OCI-LY7 (cell line): ENCODE measurements around the gene SPECC1L. TPM values are rescaled to one million over a fixed set of nuclear protein-coding genes. Genes with fewer than 3 reads are reported as not detected.
A peak's percentile ranks its signal among the peaks of the same experiment; 100 is the strongest.

Source experiments
- BruUV-seq: library from RNA; stranded (reverse); fragments of 400-500 nt; replicated peaks from 2 replicates; lab custom pipeline; 2021; lab: Mats Ljungman, UMichigan
- CTCF ChIA-PET: fragments of 300-600 bp; sonication (Branson Sonifier 250); formaldehyde crosslinking; loops from one replicate; lab custom pipeline; 2022; ENCODE audit warnings: antibody characterized with exemption; ENCODE audit not compliant: unreplicated experiment; lab: Charles Lee
- POLR2A ChIA-PET: fragments of 300-600 bp; sonication (Branson Sonifier 250); formaldehyde crosslinking; loops from one replicate; lab custom pipeline; 2022; ENCODE audit warnings: antibody characterized with exemption; lab: Charles Lee
- DNase-seq: peaks from one replicate; pipeline ENCODE4 v3.0.0-alpha.2; 2015; ENCODE audit warnings: low spot score
- H2AFZ ChIP-seq: fragments of 200-600 bp; sonication (generic), shearing (Covaris generic); 2 replicates; pipeline ENCODE4 v1.6.1; 2014; ENCODE audit warnings: mild to moderate bottlenecking, antibody characterized with exemption, low read length, moderate library complexity
- H3K27ac ChIP-seq: fragments of 200-600 bp; sonication (generic); 2 replicates; pipeline ENCODE4 v1.5.1; 2014; ENCODE audit warnings: mixed run types, low read depth, mild to moderate bottlenecking, moderate library complexity, low read length, inconsistent platforms; ENCODE audit not compliant: poor library complexity, severe bottlenecking
- H3K36me3 ChIP-seq: fragments of 200-600 bp; sonication (generic); 2 replicates; pipeline ENCODE4 v1.6.1; 2014; ENCODE audit warnings: mild to moderate bottlenecking, antibody characterized with exemption, low read length, moderate library complexity, mixed read lengths; ENCODE audit not compliant: insufficient read depth
- H3K4me1 ChIP-seq: fragments of 200-600 bp; sonication (generic); 2 replicates; pipeline ENCODE4 v1.5.1; 2014; ENCODE audit warnings: mild to moderate bottlenecking, low read length; ENCODE audit not compliant: insufficient read depth, poor library complexity, severe bottlenecking
- H3K4me2 ChIP-seq: fragments of 200-600 bp; sonication (generic); 2 replicates; pipeline ENCODE4 v1.6.1; 2014; ENCODE audit warnings: mild to moderate bottlenecking, low read length
- H3K4me3 ChIP-seq: fragments of 200-600 bp; sonication (generic); 2 replicates; pipeline ENCODE4 v1.5.1; 2014; ENCODE audit warnings: mild to moderate bottlenecking, low read depth, low read length; ENCODE audit not compliant: poor library complexity, severe bottlenecking
- H3K79me2 ChIP-seq: fragments of 200-600 bp; sonication (generic); 2 replicates; pipeline ENCODE4 v1.6.1; 2016; ENCODE audit warnings: low read depth, mild to moderate bottlenecking, low read length, moderate library complexity, mixed read lengths; ENCODE audit not compliant: insufficient read depth
- H3K9me2 ChIP-seq: fragments of 200-600 bp; sonication (generic); 2 replicates; pipeline ENCODE4 v1.6.1; 2016; ENCODE audit warnings: mild to moderate bottlenecking, low read length, mixed read lengths; ENCODE audit not compliant: insufficient read depth
- H3K9me3 ChIP-seq: fragments of 200-600 bp; sonication (generic); 2 replicates; pipeline ENCODE4 v1.6.1; 2014; ENCODE audit warnings: mild to moderate bottlenecking, mixed run types, low read length, mixed read lengths
- H4K20me1 ChIP-seq: fragments of 200-600 bp; sonication (generic); 2 replicates; pipeline ENCODE4 v1.6.1; 2014; ENCODE audit warnings: mild to moderate bottlenecking, antibody characterized with exemption, low read length, moderate library complexity, mixed read lengths; ENCODE audit not compliant: insufficient read depth
- EZH2phosphoT487 ChIP-seq: fragments of 200-600 bp; sonication (generic); IDR thresholded peaks from 2 replicates; pipeline ENCODE4 v1.6.1; 2018; ENCODE audit warnings: low read depth, borderline replicate concordance, mild to moderate bottlenecking, mixed run types, antibody characterized with exemption, low read length, moderate library complexity, mixed read lengths
- intact Hi-C: fragments of 100-400 bp; cut with micrococcal nuclease; formaldehyde crosslinking; loops from one replicate; pipeline ENCODE4 v1.10.0; 2022; ENCODE audit not compliant: unreplicated experiment
- total RNA-seq, 2 experiments: library from RNA; depleted of rRNA in 1 of 2; stranded (reverse); fragments of >200 nt in 1 of 2; shearing (Covaris generic) in 1 of 2; gene quantifications; 2 replicates each; pipeline ENCODE4 v1.2.3, GENCODE V29; 2014 to 2022
- TF ChIP-seq, protein P1 (sequence below): fragments of 200-600 bp; sonication (generic); conservative IDR thresholded peaks from 2 replicates; pipeline ENCODE4 v1.5.1; 2014; ENCODE audit warnings: mild to moderate bottlenecking, antibody characterized with exemption, low read length, moderate library complexity, mixed read lengths

SPECC1L gene
- total RNA-seq, 2 experiments from 2014 or later: 47.0 to 66.2 TPM

DNA sequence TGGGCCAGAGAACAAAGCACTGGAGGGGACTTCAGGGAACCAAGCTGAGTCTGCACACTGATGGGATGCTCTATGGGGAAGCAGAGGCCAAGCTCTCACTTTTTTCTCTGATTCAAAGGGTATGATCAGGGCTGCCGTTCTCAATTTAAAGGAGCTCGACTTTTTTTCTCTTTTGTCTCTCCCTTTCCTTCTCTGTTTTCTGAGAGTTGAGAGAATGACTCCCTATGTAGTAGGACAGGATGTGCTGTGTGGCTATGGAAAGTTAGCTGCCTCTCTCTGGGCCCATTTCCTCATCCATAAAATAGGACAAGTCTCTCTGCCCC is 164.7 kb downstream of the SPECC1L start:
- peaks cover 54% of the 10 kb centered on the region for H3K79me2 ChIP-seq
- H3K4me1 ChIP-seq: peaks cover 85% of the 10 kb centered on the region
- TF ChIP-seq, protein P1, sequence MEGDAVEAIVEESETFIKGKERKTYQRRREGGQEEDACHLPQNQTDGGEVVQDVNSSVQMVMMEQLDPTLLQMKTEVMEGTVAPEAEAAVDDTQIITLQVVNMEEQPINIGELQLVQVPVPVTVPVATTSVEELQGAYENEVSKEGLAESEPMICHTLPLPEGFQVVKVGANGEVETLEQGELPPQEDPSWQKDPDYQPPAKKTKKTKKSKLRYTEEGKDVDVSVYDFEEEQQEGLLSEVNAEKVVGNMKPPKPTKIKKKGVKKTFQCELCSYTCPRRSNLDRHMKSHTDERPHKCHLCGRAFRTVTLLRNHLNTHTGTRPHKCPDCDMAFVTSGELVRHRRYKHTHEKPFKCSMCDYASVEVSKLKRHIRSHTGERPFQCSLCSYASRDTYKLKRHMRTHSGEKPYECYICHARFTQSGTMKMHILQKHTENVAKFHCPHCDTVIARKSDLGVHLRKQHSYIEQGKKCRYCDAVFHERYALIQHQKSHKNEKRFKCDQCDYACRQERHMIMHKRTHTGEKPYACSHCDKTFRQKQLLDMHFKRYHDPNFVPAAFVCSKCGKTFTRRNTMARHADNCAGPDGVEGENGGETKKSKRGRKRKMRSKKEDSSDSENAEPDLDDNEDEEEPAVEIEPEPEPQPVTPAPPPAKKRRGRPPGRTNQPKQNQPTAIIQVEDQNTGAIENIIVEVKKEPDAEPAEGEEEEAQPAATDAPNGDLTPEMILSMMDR: no peak
- TF ChIP-seq EZH2phosphoT487: no peak
- no peaks in the 10 kb centered on the region for H3K9me3 ChIP-seq
- no peak overlapping the region for H2AFZ ChIP-seq
- intact Hi-C loops: loop anchor here (2.0 kb wide), 1 partner anchor 164 kb away; the partner anchor contains the start of gene SPECC1L
- peak overlapping the region; percentile 97 for H3K4me2 ChIP-seq
- H3K27ac ChIP-seq: peak overlapping the region; percentile 99
- no peaks in the 10 kb centered on the region for H3K9me2 ChIP-seq
- H3K4me3 ChIP-seq: peak overlapping the region; percentile 61
- DNase-seq: peak; percentile 33
- no peaks in the 10 kb centered on the region for H4K20me1 ChIP-seq
- H3K36me3 ChIP-seq: peaks cover 52% of the 10 kb centered on the region; the same call in 1 of the 2 replicates
- ChIA-PET POLR2A (interaction anchor here (0.6 to 2.2 kb wide), 4 partner anchors 9 to 67 kb away, joined by 3 to 10 read pairs (median 4); no protein-coding TSS in a partner anchor), CTCF (interaction anchor here (0.6 to 1.2 kb wide), 6 partner anchors 8 to 87 kb away, joined by 3 to 4 read pairs (median 3); partner anchors contain the start of gene ADORA2A)
- no TSS peak for BruUV-seq

DNA sequence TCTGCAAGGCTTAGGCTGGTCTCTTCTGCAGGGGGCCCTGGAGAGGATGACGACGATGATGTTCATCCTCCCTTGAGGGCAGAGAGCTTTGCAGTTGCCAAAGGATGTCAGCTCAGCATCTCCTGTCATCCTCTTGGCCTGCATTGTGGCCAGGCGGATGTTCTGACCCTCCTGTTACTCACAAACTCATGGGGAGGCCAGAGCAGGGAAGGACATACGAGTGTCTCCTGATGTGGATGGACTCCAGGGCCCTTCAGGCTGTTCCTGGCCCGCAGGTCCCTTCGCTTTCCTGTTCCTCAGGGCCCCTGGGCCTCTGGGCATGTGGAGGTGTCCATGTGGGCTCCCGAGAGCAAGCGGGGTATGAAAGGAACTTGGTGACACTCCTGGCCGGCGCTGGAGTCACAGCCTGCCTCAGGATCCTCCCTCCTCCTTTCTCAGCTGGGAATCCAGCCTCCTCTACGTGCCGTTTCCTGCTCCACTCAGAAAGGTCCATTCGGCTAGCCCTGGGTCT is 165.3 kb downstream of the SPECC1L start:
- H3K9me2 ChIP-seq: no peaks in the 10 kb centered on the region
- H3K4me2 ChIP-seq: peak overlapping the region; percentile 97
- no peaks in the 10 kb centered on the region for H4K20me1 ChIP-seq
- no TSS peak for BruUV-seq
- ChIA-PET CTCF (interaction anchor here (0.6 to 1.2 kb wide), 5 partner anchors 8 to 81 kb away, joined by 3 read pairs; partner anchors contain the start of gene ADORA2A), POLR2A (interaction anchor here (0.7 to 2.2 kb wide), 4 partner anchors 8 to 67 kb away, joined by 3 to 10 read pairs (median 6); partner anchors contain the start of gene ADORA2A)
- H3K79me2 ChIP-seq: peaks cover 48% of the 10 kb centered on the region; the same call in 1 of the 2 replicates
- no peak overlapping the region for H2AFZ ChIP-seq
- peak; percentile 24 for DNase-seq
- H3K36me3 ChIP-seq: peaks cover 59% of the 10 kb centered on the region; the same call in 1 of the 2 replicates
- peak overlapping the region; percentile 61 for H3K4me3 ChIP-seq
- intact Hi-C loops: loop anchor here (2.0 kb wide), 1 partner anchor 165 kb away; the partner anchor contains the start of gene SPECC1L
- H3K4me1 ChIP-seq: peaks cover 78% of the 10 kb centered on the region
- TF ChIP-seq, protein P1: no peak
- no peak for TF ChIP-seq EZH2phosphoT487
- H3K9me3 ChIP-seq: no peaks in the 10 kb centered on the region
- peak overlapping the region; percentile 99 for H3K27ac ChIP-seq

DNA sequence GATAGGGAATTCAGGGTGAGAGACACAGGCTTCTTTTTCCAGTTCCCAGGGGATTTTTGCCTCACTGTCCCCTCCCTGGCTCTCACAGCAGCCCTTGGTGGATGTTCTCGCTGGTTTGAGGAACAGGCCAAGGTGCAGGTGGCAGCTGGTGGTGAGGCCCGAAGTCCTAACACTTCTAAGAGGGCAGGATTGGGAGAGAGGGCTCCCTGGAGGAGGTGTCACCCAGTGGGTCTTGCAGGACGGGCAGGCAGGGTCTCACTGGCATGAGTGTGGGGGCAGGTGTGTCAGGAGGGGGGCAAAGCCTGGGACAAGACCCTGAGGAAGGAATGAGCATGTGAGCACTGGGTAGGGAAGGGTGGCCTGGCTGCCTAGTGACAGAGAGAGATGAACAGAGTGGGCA is 165.9 kb downstream of the SPECC1L start:
- Histone ChIP-seq H3K36me3 (peaks cover 65% of the 10 kb centered on the region), H3K4me2 (peak overlapping the region; percentile 97), H3K9me2 (no peaks in the 10 kb centered on the region), H3K27ac (peak overlapping the region; percentile 99), H3K79me2 (peaks cover 41% of the 10 kb centered on the region; the same call in 1 of the 2 replicates), H3K4me3 (no peak overlapping the region), H4K20me1 (no peaks in the 10 kb centered on the region), H3K4me1 (peaks cover 72% of the 10 kb centered on the region), H3K9me3 (no peaks in the 10 kb centered on the region), H2AFZ (no peak overlapping the region)
- DNase-seq: peak; percentile 25
- ChIA-PET CTCF (interaction anchor here (0.6 kb wide), 1 partner anchor 44 kb away, joined by 3 read pairs; no protein-coding TSS in a partner anchor), POLR2A (interaction anchor here (0.7 to 2.2 kb wide), 2 partner anchors 47 to 66 kb away, joined by 3 to 10 read pairs; no protein-coding TSS in a partner anchor)
- TF ChIP-seq, protein P1: no peak
- TF ChIP-seq EZH2phosphoT487: no peak
- no TSS peak for BruUV-seq
- intact Hi-C loops: no loop called here
